ENCODE data around the gene CDY2A.
"Not testable (repeated sequence)": the region's sequence is repeated elsewhere in the genome, so short reads cannot be mapped to it uniquely, and the experiment has no call there.

Gene CDY2A

DNA sequence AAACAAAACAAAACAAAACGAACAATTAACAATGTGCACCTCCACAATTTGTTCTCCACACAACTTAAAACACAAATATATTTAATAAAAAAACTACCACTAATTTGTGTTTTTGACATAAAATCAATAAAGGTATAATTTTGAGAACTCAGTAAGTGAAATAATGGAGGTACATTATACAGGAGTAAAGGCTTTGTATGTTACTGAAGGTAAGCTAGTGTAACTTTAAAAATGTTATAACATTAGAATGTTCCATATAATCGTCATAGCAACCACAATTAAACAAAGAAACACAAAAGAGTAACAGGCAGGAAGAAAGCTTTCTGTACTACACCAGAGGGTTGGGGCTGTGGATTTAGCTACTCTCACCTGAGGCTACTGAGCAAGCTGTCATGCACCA lies at the start of gene CDY2A:
Gene CDY2A (plus strand): TSS at position 301 of the 400 bp plus-strand sequence. CDS start 328 bp downstream, outside the sequence.
- not testable (repeated sequence) for DNase-seq (ENCODE audit: low read depth)

- DNase-seq (ENCODE audit: low read depth) = not testable (repeated sequence)
Observed at GRCh38 chrY:17997586-17997985, 28.0 kb upstream of the CDY2A start.

DNA sequence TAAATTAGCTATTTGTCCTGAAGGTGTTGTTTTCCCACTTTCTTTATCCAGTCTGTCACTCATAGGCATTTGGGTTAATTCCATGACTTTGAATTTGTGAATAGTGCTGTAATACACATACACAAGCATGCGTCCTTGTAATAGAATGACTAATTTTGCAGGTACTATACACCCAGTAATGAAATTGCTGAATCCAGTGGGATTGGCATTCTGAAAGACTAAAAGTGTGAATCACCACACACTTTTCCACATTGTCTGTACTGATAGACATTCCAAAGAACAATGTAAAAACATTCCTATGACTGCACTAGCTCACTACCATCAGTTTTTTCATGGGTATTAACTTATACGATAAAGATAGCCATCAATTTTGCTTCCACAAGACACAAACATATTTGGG lies 27.3 kb upstream of the CDY2A start:
- DNase-seq (ENCODE audit: low read depth) = not testable (repeated sequence)

DNA sequence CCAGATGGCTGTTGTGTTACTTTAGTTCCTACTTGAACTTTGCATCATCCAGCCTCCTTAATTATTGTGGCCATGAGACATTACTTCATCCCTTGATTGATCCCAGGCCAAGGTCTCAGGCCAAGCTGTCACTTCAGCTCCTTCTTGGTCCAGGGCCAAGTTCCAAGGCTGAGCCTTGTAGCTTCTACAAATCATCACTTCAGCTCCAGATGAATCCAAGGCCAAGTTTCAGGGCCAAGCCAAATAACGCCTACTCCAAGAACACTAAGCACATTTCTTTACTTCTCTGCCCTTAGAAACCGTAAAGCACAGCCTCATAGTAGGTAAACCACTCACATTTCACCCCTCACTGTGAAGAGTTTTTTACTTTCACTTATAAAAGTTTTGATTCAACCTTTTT lies 1.7 kb upstream of the CDY2A start:
- not testable (repeated sequence) for DNase-seq (ENCODE audit: low read depth)

DNA sequence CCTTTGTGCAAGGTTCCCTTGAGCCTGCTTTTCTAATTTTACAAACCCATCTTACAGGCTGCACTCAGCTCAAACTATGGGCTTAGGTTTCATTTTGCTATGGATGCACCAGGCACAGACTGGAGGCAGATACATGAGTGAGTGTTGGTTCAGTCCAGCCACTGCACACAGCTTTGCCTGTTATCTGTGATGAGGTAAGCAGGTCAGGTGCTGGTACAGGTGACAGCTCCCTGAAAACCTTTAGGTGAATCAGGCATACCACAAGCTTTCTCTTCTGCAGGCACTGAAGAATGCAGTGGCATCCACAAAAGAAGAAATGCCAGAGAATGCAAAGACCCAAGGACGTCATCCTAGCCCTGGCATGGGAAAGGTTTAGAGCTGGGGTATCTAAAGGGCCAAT lies 3.3 kb downstream of the CDY2A start:
- not testable (repeated sequence) for DNase-seq (ENCODE audit: low read depth)

DNA sequence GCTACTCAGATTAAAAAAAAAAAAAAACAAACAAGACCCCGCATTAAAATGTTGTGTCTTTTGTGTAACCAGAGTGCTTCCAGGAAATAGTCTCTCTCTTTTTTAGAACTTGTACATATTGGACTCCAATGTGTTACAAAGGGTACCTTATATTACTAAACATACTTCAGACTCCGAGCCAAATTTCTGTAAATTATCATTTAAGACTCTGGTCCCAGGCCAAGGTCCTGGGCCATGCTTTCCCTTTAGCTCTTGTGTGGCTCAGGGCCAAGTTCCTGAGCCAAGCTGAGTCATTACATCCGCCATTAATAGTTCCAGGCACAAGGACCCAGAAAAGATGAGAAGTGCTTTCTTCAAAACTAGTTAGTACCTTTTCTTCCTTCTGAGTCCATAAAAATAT lies 4.6 kb downstream of the CDY2A start:
- not testable (repeated sequence) for DNase-seq (ENCODE audit: low read depth)

GRCh38 chrY:18034100-18034814 lies 8.7 kb downstream of the CDY2A start:
- not testable (repeated sequence) for DNase-seq (ENCODE audit: low read depth)

GRCh38 chrY:18034864-18035263 lies 9.3 kb downstream of the CDY2A start:
- DNase-seq (ENCODE audit: low read depth) = not testable (repeated sequence)

GRCh38 chrY:18044990-18045389 lies 19.4 kb downstream of the CDY2A start:
- not testable (repeated sequence) for DNase-seq (ENCODE audit: low read depth)

- DNase-seq (ENCODE audit: low read depth) = not testable (repeated sequence)
Observed at GRCh38 chrY:18048149-18049040, 22.8 kb downstream of the CDY2A start.

GRCh38 chrY:18049061-18049460 lies 23.5 kb downstream of the CDY2A start:
- DNase-seq (ENCODE audit: low read depth) = not testable (repeated sequence)

DNA sequence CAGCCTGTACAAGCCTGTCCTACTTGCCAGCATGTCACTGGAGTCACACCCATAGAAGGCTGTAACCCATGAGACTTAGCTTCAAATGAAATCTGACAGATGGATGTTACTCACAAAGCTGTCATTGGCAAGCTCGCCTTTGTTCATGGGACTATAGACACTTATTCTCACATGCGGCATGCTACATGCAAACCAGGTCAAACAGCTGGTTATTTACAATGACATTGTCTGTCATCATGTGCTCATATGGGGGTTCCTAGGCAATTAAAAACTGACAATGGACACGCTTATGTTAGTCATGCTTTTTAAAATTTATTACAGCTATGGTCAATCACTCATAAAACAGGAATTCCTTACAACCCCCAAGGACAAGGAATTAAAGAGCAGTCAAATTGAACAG lies 30.9 kb downstream of the CDY2A start:
- not testable (repeated sequence) for DNase-seq (ENCODE audit: low read depth)

DNA sequence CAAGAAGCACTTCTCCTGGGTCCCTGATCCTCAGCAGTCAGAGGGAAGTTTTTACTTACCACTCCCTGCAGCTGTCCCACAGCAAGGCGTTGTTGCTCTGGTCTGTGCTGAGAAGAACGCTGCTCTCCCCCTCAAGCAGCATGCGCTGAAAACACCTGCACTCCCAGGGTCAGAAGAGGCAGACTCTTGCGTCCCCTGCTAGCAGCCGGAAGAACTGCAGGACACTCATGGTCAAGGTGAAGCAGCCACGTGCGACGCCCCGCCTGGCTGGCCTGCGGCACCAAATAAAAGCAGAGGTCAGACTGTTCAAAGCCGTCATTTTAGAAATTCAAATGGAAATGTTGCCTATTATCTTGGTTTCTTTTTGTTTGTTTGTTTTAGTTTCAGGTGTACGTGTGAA lies 47.9 kb downstream of the CDY2A start:
- DNase-seq (ENCODE audit: low read depth) = not testable (repeated sequence)
